ENCODE results near the gene ZBTB32.

GRCh38 chr19:35731353-35731752, 27.0 kb downstream of the ZBTB32 start:
- no peak for TF ChIP-seq SIN3A (IDR thresholded peaks at IDR 0.05; ENCODE audit: borderline replicate concordance, insufficient read depth, low read depth, low read length)
- TF ChIP-seq REST (IDR thresholded peaks at IDR 0.05; ENCODE audit: insufficient read depth in 1 of 2, low read depth in 2 of 2, low read length in 1 of 2): no peak
